ENCODE results near the gene MYO3B. TPM values are rescaled to one million over a fixed set of nuclear protein-coding genes. Genes with fewer than 3 reads are reported as not detected.
"Not testable (repeated sequence)": the region's sequence is repeated elsewhere in the genome, so short reads cannot be mapped to it uniquely, and the experiment has no call there.

Gene MYO3B
- total RNA-seq, 1 donor from 2014 or later, result under 0.01 TPM

DNA sequence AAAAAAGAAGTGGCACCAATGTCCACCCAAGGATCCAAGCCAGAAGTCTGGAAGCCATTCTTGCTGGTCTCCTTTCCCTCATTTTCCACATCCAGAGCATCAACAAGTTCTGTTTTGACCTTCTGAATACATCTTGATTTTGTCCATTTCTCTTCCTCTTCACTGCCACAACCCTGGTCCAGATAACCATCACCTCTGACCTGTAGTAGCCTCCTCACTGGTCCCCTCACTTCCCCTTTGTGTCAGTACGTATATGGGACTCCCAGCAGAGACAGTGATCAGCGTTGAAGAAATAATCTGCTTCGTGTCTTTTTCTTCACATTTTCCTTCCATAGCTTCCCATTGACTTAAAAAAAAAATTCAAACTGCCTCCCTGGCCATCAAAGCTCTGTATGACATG is 427.9 kb downstream of the MYO3B start:
- no peak for DNase-seq (ENCODE audit: low read depth, low spot score)

DNA sequence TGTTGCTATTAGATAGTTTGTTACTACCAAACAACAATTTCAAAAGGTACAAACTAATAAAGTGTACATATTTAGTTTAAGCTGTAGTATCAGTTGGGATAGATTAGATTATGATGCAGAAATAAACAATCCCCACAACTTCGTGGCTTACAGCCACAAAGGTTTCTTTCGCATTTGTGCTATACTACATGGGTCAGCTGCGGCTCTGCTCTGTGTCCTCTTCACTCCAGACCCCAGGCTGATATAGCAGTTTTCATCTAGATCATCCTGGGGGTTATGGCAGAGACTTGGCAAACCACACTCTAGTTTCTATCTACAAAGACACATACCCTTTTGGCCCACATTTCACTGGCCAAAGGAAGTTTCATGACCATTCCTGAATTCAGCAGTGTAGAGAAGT is 429.2 kb downstream of the MYO3B start:
- no peak for DNase-seq (ENCODE audit: low read depth, low spot score)

DNA sequence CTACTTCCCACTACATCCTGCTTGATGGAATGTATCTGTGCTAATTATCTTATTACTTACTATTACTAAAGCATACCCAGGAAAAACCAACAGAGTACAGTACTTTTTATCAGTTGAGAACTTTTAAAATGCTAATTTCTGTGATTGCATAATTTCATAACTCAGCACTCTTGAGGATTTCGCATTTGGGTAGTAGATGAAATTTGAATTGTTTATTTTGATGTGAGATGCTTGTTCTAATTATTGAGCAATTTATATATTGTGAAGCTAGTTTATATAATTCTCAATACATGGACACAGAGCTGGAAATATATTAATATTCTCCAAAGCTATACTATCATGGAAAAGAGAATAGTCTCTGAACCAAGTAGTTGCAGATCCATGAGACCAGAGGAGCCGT is 432.7 kb downstream of the MYO3B start:
- DNase-seq (ENCODE audit: low read depth, low spot score), result no peak

DNA sequence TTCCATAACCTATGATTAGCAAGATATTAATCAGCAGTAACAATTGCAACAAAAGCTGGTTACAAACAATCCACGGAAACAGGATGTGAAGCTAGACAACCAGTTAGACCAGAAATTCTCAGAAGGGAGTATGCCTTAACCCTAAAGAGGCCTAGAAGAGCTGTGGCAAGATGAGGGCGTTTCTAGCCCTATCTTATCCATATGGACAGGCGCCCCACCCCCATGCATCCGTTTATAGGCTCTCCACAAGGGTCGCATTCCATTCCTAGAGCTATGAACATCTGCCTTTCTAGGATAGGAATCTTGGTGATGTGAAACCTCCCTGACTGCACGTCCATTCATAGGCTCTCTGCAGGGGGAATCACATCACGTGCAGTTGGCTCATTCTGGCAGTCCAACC is 441.0 kb downstream of the MYO3B start:
- DNase-seq (ENCODE audit: low read depth, low spot score), result not testable (repeated sequence)

DNA sequence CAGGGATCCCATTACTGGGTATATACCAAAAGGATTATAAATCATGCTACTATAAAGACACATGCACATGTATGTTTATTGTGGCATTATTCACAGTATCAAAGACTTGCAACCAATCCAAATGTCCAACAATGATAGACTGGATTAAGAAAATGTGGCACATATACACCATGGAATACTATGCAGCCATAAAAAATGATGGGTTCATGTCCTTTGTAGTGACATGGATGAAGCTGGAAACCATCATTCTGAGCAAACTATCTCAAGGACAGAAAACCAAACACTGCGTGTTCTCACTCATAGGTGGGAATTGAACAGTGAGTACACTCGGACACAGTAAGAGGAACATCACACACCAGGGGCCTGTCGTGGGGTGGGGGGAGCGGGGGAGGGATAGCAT is 457.1 kb downstream of the MYO3B start:
- not testable (repeated sequence) for DNase-seq (ENCODE audit: low read depth, low spot score)

DNA sequence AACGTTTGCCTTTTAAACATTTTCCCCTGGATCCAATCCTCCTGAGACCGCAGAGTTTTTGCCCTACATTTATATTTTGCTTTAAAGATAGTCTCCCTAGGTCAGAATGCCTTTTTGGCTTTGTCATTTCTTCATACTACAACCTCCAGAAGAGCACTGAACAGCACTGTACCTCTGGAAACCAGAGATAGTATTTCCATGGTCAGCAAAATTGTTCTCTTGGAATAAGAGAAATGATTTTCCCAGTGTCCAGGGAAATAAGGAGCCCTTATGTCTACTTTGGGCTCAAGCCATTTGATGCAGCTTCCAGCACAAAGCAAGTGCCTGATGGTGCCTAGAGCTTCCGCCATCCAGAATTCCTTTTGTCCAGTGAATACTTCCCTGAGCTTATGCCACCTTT is 461.7 kb downstream of the MYO3B start:
- no peak for DNase-seq (ENCODE audit: low read depth, low spot score)

DNA sequence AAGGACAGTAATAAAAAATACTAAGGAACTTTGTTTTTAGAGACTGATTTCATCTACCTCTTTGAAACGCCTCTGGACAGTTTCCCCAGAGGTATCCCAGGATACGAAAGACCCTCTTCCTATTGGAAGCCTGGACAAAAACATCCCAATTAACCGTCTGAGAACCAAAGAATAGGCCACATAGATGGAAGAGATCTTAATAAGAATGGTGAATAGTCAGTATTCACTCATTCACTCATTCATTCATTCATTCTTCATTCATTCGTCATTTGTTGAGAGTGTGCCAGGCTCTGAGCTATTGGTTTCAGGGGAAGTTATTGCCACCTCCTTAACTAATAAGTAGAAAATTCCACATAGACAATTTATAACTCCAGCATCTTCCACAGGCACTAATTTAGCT is 464.0 kb downstream of the MYO3B start:
- DNase-seq (ENCODE audit: low read depth, low spot score), result no peak

DNA sequence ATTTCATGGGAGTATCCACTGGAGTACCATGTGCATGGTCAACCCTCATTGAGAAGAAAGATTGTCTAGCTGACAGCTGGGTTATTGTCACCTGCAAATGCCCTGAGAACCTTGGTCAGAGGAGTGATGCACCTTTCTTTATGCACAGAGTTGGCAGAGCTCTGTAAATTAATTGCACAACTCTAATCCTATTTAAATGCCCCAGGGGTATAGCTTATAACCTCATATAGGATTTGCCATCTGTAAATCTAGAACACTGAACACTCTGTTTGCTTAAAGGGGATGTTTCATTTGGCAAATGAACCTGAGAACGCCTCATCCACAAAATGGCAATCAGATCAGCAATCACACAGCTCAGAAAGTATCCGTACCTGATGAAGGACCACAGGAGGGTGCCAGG is 465.4 kb downstream of the MYO3B start:
- DNase-seq (ENCODE audit: low read depth, low spot score), result no peak

DNA sequence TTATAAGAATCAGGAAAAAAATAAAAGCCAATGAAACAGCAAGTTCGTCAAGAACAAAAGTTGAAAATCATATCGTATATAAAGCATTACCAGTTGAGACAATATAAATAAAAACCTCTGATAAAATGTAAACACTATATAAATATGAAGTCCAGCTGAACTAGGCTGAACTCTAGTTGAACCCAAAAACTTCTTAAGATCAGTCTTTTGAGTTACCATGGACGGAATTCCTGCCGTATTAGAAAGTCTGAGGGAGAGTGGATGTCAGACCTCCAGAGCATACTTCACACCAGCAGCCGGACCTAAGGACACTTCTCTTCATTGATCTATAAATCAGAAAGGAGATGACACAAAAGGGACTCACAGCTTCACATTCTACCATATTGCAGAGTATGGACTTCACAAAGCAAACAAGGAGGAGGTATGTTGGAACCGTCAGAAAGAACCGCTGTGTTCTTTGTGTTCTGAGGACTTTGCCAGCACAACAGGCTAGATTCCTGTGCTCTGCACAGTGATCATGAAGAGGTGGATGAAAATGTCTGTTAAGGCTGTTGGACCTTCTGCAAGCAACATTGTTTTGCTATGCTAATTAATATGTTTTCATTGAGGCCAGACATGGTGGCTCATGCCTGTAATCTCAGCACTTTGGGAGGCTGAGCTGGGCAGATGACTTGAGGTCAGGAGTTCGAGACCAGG is 469.9 kb downstream of the MYO3B start:
- DNase-seq (ENCODE audit: low read depth, low spot score), result no peak

DNA sequence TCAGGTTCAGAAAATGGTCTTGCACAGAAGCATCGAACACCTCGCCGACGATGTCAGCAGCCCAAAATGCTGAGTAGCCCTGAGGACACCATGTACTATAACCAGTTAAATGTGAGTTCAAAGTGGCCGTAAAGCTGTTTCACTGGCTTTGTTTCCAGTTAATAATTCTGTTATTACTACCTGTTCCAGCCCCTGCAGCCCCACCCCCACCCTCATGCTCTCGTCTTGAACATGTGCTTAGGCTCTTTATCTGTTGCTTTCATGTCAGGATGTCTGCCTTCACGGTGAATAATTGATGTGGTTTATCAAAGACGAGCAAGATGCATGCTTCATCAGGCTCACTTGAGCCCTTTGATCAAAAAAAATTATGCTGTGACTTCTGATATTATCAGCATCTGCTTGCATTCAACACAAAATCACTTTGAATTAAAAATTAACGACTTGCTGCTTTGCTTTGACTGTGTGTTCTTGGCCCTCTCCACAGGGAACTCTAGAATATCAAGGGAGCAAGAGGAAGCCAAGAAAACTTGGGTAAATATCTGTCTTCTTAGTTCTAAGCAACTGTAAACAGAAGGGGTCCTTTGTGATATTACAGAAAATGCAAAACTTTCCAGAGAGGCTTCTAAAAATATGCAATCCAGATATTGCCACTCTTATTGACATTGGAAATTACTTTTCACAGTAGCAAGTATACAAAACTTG is 473.8 kb downstream of the MYO3B start:
- no peak for DNase-seq (ENCODE audit: low read depth, low spot score)

DNA sequence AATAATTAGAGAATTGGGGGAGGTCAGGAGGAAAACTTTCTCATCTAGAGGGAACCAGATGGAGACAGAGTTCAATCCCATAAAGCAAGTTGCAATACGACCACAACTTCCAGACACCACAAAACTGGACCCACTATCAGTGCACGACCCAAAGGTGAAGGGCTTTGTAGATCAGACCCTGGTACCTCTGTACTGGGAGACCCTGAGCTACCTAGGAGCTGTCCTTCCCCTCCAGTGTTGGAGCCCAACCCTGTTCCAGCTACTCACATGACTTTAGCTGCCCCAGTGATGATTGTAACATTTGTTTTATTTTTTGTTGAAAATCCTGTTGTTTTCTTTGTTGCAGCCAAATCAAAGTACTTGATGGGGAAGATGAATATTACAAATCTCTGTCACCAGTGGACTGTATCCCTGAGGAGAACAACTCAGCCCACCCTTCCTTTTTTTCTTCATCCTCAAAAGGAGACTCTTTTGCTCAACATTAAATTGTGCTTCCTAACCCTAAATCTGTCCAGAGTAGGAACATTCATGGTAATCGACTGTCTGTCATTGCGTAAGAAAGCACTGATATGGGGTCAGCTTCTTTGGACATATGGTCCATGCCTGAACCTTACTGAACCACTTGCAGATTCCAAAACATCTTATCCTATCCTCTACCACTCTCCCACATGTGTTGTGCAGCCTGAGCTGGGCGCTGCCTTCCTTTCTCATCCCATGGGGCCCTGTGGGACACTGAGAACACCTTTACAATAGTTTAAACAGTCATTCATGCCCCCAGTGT is 474.9 kb downstream of the MYO3B start:
- DNase-seq (ENCODE audit: low read depth, low spot score), result no peak

DNA sequence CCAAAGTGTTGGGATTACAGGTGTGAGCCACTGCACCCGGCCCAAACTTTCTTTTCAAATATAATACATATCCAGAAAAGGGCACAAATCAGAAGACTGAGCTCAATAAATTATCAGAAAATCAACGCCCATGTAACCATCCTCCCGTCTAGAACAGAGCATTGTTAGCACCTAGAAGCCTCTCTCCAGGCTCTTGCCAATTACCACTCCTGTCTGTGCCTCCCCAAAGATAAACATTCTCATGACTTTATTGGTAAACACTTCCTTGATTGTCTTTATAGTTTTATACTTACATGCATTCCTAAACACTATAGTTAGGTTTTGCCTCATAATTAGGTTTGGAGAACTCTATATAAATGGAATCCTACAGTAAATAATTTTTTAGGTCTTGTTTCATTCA is 478.7 kb downstream of the MYO3B start:
- DNase-seq (ENCODE audit: low read depth, low spot score), result no peak

DNA sequence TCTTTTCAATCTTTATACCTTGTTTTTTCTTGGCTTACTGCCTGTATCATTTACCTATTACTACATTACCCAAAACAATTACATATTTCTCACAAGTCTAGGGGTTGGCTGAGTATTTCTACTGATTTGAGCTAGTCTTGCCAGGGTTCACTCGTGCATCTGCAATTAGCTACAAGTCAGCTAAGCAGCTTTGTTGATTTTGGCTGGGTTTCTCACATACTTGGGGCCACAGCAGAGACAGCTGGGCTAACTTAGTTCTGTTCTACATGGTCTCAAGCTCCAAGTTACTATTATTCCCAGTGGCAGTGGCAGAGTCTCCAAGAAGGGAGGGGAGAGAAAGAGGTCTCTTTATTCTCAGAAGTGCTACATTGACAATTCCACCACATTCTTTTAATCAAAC is 482.5 kb downstream of the MYO3B start:
- DNase-seq (ENCODE audit: low read depth, low spot score), result no peak

DNA sequence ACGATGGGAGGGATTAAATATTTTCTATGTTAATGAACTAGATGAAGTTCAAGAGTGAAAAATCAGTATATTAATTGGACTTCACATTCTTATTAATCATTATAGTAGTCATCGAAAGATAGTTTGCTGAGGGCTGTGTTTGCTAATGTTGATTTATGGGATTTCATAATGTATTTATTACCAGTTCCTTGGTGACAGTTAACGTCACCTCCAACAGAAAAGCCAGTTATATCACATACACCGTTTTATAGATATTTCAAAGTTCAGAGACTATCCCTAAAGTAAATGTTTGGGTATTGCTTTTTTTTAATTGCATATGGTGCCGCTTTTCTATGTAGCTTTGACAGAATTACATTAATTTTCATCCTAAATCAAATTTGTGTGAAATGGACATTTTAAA is 487.8 kb downstream of the MYO3B start:
- no peak for DNase-seq (ENCODE audit: low read depth, low spot score)

DNA sequence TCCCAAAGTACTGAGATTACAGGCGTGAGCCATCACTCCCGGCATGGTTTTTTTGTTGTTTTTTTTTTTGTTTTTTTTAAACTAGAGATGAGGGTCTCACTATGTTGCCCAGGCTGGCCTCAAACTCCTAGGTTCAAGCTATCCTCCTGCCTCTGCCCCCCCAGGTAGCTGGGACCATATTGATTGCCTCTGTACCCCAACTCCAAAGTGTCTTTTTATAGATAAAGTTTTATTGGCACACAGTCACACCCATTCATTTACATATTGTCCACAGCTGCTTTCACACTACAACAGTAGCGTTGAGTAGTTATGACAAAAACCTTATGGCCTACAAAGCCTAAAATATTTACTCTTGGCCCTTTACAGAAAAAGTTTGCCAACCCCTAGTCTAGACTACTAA is 492.0 kb downstream of the MYO3B start:
- DNase-seq (ENCODE audit: low read depth, low spot score), result no peak

DNA sequence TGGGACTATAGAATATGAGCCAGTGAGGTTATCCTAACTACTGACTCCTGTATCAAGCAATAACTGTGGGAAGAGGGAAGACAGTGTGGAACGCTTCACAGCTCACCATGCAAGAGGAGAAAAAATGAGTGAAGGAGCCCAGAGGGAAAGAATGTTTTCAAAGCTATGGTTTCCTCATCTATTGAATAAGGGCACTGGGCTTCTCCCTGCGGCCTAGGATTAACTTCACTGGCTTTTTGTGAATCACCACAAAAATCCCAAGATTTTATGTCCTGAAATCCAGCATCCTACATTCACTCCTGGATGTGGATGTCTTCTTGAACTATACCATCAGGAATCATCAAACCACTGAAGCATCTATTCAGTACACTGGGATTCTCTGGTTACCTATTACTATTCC is 492.7 kb downstream of the MYO3B start:
- DNase-seq (ENCODE audit: low read depth, low spot score), result no peak

DNA sequence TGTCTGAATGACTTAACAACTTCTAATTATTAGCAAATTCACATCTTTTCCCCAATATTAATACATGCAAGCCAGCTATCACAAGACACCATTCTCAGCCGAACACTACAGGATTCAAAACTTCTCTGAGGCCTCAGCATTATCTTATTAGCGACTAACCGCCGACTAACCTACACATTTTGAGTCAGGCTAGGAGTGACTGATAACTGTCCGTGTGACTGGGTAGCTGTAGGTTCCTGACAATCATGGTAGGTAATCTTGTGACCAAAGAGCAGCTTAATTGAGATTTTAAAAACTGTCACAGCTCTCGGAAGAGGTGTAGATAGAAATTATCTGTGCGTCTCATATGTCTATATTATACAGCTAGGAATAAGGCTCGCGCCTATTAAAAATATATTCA is 493.1 kb downstream of the MYO3B start:
- no peak for DNase-seq (ENCODE audit: low read depth, low spot score)

DNA sequence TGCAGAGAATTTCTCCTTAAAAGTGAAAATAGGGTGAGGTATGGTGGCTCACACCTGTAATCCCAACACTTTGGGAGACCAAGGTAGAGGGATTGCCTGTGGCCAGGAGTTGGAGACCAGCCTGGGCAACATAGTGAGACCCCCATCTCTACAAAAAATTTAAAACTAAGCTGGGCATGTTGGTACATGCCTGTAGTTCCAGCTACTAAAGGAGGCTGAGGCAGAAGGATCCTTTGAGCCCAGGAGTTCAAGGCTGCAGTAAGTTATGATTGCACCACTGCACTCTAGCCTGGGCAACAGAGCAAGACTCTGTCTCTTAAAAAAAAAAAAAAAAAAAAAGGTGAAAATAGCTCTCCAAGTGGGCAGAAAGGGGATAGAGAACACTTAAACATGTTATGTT is 496.3 kb downstream of the MYO3B start:
- DNase-seq (ENCODE audit: low read depth, low spot score), result not testable (repeated sequence)

DNA sequence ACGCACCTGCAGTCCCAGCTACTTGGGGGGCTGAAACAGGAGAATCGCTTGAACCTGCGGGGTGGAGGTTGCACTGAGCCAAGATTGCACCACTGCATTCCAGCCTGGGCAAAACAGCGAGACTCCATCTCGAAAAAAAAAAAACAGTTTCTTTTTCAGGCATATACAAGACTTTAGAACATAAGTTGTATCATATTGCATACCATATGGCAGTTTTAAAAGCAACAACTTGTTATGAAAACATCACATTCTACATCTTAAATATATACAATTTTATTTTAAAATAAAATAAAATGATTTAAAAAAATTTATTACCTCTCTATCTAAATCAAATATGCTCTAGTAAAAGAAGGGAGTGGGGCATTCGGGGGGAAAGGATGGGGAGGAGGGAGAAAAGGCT is 497.8 kb downstream of the MYO3B start:
- DNase-seq (ENCODE audit: low read depth, low spot score), result no peak

DNA sequence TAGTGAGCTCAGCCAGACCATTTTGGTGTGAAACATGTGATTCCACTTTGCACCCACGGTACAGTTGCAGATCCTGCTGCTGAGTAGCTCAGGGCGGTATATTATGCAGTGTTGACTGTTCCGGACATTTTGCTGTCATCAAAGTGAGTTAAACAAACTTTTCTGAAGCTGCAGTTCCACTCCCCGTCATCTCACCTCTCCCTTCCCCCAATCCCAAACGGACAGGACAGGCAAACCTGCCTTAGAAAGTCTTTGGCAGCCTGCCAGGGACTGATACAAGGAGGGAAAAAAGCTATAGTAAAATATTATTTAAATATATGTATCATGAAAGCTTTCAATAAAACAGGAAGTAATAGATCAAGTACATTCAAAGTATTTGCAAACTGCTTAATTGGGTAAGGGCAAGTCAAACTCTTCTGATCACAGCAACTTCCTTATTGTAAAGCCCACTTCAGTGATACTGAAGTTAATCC is 501.7 kb downstream of the MYO3B start:
- no peak for DNase-seq (ENCODE audit: low read depth, low spot score)

DNA sequence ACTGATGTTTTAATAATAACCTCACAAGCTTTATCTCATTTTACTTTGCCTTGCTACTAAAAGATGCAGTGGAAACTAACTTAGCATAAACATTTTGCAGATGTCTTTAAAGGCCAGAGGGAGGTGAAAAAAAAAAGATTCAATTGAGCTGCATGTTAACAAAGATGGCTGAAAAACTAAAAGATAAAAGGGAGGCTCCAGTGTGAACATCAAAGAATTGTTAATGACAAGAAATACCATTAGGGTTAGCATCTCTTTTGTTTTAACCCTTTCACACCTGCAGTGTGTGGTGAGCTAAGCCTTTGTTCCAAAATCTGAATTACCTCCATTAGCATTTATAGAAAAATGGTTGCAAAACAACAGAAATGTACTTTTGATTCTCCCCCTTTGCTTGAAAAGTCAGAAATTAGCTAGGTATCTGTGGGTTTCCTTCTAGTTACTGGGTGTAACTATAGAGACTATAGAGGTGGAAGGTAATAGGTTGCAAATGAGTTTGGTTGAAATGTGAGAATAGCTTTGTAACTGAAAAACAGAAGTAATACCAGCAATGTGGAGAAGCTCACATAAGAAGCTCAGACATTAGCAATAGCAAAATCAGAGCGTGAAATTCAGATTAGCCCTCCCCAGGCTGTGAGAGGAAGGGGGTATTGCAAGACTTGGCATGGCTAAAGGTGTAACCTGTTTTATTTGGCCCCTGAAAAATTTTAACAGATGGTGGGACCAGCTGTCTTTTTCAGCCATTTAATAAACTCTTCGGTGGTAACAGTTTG is 502.4 kb downstream of the MYO3B start:
- no peak for DNase-seq (ENCODE audit: low read depth, low spot score)

DNA sequence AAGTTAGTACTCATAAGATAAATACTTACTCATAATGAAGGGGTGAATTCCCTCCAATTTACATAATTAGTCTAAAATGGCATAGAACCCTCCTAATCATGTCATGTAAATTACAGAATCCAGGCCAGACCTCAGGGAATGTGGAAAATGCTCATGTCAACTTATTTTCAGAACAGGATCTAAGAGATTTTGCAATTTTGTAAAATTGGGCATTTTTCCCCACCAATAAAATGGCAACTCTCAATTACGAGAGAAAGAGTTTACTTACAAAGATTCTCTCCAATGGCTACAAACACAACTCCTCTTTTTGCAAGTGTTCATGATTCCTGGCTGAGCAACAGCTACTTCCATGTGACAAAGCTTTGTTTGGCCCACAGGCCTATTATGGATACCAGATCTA is 503.4 kb downstream of the MYO3B start:
- DNase-seq (ENCODE audit: low read depth, low spot score), result no peak

Data from pulmonary artery endothelial cell (primary cell).